H1 (cell line): ENCODE measurements around the gene ZNF408. TPM values are rescaled to one million over a fixed set of nuclear protein-coding genes. Genes with fewer than 3 reads are reported as not detected.

Experiments
- ASH2L ChIP-seq: fragments of 200-600, 300-600 bp; sonication (generic); IDR thresholded peaks from one replicate; pipeline ENCODE4 v1.7.1; 2017; ENCODE audit warnings: low read length
- CHD7 ChIP-seq: fragments of 300-600 bp; sonication (generic); IDR thresholded peaks from 2 replicates; pipeline ENCODE4 v1.7.1; 2012; ENCODE audit warnings: low read length, moderate library complexity, mild to moderate bottlenecking, inconsistent platforms; ENCODE audit not compliant: insufficient replicate concordance
- polyA plus RNA-seq, 7 experiments: library from polyadenylated mRNA; depleted of rRNA in 3 of 7; stranded (reverse) in 5 of 7; unstranded in 2 of 7; fragments of >200 nt in 5 of 7; fragments of 200-250 nt in 2 of 7; gene quantifications; 1 replicate in 5 of 7; 2 replicates in 1 of 7; 4 replicates in 1 of 7; pipeline versions ENCODE4 v1.2.1 to v1.2.3, GENCODE V29; 2011 to 2013; ENCODE audit warnings: missing spikeins in 2 of 7, mixed read lengths in 2 of 7
- total RNA-seq: library from RNA; stranded (reverse); fragmentation: NEBNext Ultra II Directional; extraction: Animal tissue kit (Norgen Biotek cat#: 25700); gene quantifications from 2 replicates; pipeline ENCODE4 v1.2.1, GENCODE V29; 2021

The ZNF408 gene
- total and polyA plus RNA-seq, 2 of the 8 experiments (the other 6 are each of a cell fraction or from before 2014, with no cell fraction given) = 10.7 to 11.0 TPM

- no peak for TF ChIP-seq CHD7
- no peak for TF ChIP-seq ASH2L
Observed at GRCh38 chr11:46677991-46678740, 22.7 kb upstream of the ZNF408 start (continued).
